Activated CD4-positive, alpha-beta T cell treated with anti-CD3 and anti-CD28 coated beads, Interleukin-2, amount 10 ng/mL, durations not matched to agents 7 days and 5 days (primary cell): ENCODE results near the gene MYO3A. TPM values are rescaled to one million over a fixed set of nuclear protein-coding genes. Genes with fewer than 3 reads are reported as not detected.

ENCODE experiments used
- CTCF ChIA-PET: fragments of 350-600 bp; sonication (Branson Sonifier 250); formaldehyde crosslinking; loops from one replicate; lab custom pipeline; 2021; ENCODE audit warnings: antibody characterized with exemption; lab: Charles Lee
- POLR2A ChIA-PET: fragments of 350-600 bp; sonication (Branson Sonifier 250); formaldehyde crosslinking; loops from one replicate; lab custom pipeline; 2021; ENCODE audit warnings: antibody characterized with exemption; lab: Charles Lee
- DNase-seq: peaks from one replicate; pipeline ENCODE4 v3.0.0-alpha.2; 2020
- H3K27ac Mint-ChIP-seq: one replicate; pipeline ENCODE4 v1.8.0; 2021; ENCODE audit warnings: mild to moderate bottlenecking, moderate library complexity, mixed read lengths
- H3K27me3 Mint-ChIP-seq: one replicate; pipeline ENCODE4 v1.8.0; 2021; ENCODE audit warnings: mixed read lengths
- H3K36me3 Mint-ChIP-seq: one replicate; pipeline ENCODE4 v1.8.0; 2021; ENCODE audit warnings: low read depth, mixed read lengths
- H3K4me1 Mint-ChIP-seq: one replicate; pipeline ENCODE4 v1.8.0; 2021; ENCODE audit warnings: mixed read lengths
- H3K4me3 Mint-ChIP-seq: one replicate; pipeline ENCODE4 v1.8.0; 2021; ENCODE audit warnings: mild to moderate bottlenecking, moderate library complexity, mixed read lengths
- H3K9me3 Mint-ChIP-seq: one replicate; pipeline ENCODE4 v1.8.0; 2021; ENCODE audit warnings: mixed read lengths
- total RNA-seq, 2 experiments: library from RNA; stranded (reverse); gene quantifications; one replicate each; pipeline ENCODE4 v1.2.3, GENCODE V29; 2021

The MYO3A gene
- total RNA-seq, 2 experiments from 2014 or later: not detected

GRCh38 chr10:26138613-26139012 is 204.6 kb downstream of the MYO3A start:
- Mint-ChIP-seq H3K9me3 (no peaks in the 10 kb centered on the region), H3K36me3 (no peaks in the 10 kb centered on the region), H3K4me1 (no peaks in the 10 kb centered on the region), H3K27me3 (peaks cover 2% of the 10 kb centered on the region), H3K27ac (no peak overlapping the region), H3K4me3 (no peak overlapping the region)
- CTCF ChIA-PET: no interaction called here
- no peak for DNase-seq
- POLR2A ChIA-PET: no interaction called here

GRCh38 chr10:26156019-26156418 is 222.0 kb downstream of the MYO3A start:
- Mint-ChIP-seq H3K4me3 (no peak overlapping the region), H3K9me3 (no peaks in the 10 kb centered on the region), H3K36me3 (no peaks in the 10 kb centered on the region), H3K27ac (no peak overlapping the region), H3K27me3 (no peaks in the 10 kb centered on the region), H3K4me1 (no peaks in the 10 kb centered on the region)
- CTCF ChIA-PET: no interaction called here
- no peak for DNase-seq
- POLR2A ChIA-PET: no interaction called here

GRCh38 chr10:26157734-26158133 is 223.7 kb downstream of the MYO3A start:
- H3K36me3 Mint-ChIP-seq: no peaks in the 10 kb centered on the region
- no peak overlapping the region for H3K27ac Mint-ChIP-seq
- no peaks in the 10 kb centered on the region for H3K9me3 Mint-ChIP-seq

GRCh38 chr10:26169466-26169865 is 235.4 kb downstream of the MYO3A start:
- POLR2A ChIA-PET: no interaction called here
- no peaks in the 10 kb centered on the region for H3K4me1 Mint-ChIP-seq
- no peak overlapping the region for H3K4me3 Mint-ChIP-seq
- CTCF ChIA-PET: interaction anchor here (0.5 kb wide), 1 partner anchor 145 kb away, joined by 4 read pairs; no protein-coding TSS in a partner anchor
- no peaks in the 10 kb centered on the region for H3K36me3 Mint-ChIP-seq
- peaks cover 19% of the 10 kb centered on the region for H3K27me3 Mint-ChIP-seq
- H3K9me3 Mint-ChIP-seq: no peaks in the 10 kb centered on the region
- no peak overlapping the region for H3K27ac Mint-ChIP-seq
- DNase-seq: no peak

More at GRCh38 chr10:26157734-26158133, 223.7 kb downstream of the MYO3A start:
- no peak overlapping the region for H3K4me3 Mint-ChIP-seq
- ChIA-PET POLR2A (no interaction called here), CTCF (no interaction called here)
- no peak for DNase-seq
- H3K4me1 Mint-ChIP-seq: no peaks in the 10 kb centered on the region
- H3K27me3 Mint-ChIP-seq: no peaks in the 10 kb centered on the region

GRCh38 chr10:26172131-26172530 is 238.1 kb downstream of the MYO3A start:
- no peaks in the 10 kb centered on the region for H3K36me3 Mint-ChIP-seq
- H3K27me3 Mint-ChIP-seq: peaks cover 17% of the 10 kb centered on the region
- ChIA-PET CTCF (no interaction called here), POLR2A (no interaction called here)
- H3K27ac Mint-ChIP-seq: no peak overlapping the region
- no peak overlapping the region for H3K4me3 Mint-ChIP-seq
- no peaks in the 10 kb centered on the region for H3K4me1 Mint-ChIP-seq
- no peak for DNase-seq
- H3K9me3 Mint-ChIP-seq: no peaks in the 10 kb centered on the region

- Mint-ChIP-seq H3K36me3 (no peaks in the 10 kb centered on the region), H3K9me3 (no peaks in the 10 kb centered on the region), H3K27me3 (peaks cover 12% of the 10 kb centered on the region), H3K27ac (no peak overlapping the region), H3K4me3 (no peak overlapping the region), H3K4me1 (no peaks in the 10 kb centered on the region)
- ChIA-PET CTCF (no interaction called here), POLR2A (no interaction called here)
- no peak for DNase-seq
Measured at GRCh38 chr10:26173837-26174236, 239.8 kb downstream of the MYO3A start.

GRCh38 chr10:26177341-26177740 is 243.3 kb downstream of the MYO3A start:
- no peak overlapping the region for H3K4me3 Mint-ChIP-seq
- no peak for DNase-seq

DNA sequence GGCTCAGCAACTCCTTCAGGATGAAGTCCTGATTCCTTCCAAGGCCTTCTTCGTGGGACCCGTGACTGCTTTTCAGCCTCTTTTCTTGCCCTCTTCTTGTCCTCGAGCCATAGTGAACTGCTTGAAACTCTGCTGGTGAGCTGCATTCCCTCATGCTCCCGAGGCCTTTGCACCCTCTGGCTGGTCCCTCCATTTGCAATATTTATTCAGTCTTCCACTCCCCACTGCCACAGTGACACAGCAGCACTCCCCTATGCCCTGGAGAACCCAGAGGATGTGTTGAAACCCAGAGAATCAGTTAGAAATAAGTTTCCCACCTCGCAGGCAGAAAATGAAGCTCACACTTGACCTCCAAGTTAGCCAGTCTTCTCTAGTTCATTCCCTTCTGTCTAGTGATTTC is 260.2 kb downstream of the MYO3A start:
- no peak for DNase-seq
- Mint-ChIP-seq H3K36me3 (no peaks in the 10 kb centered on the region), H3K27ac (no peak overlapping the region), H3K4me1 (peaks cover 8% of the 10 kb centered on the region), H3K9me3 (peaks cover 15% of the 10 kb centered on the region), H3K4me3 (no peak overlapping the region), H3K27me3 (peaks cover 9% of the 10 kb centered on the region)
- ChIA-PET CTCF (no interaction called here), POLR2A (no interaction called here)

More at GRCh38 chr10:26177341-26177740, 243.3 kb downstream of the MYO3A start:
- Mint-ChIP-seq H3K36me3 (no peaks in the 10 kb centered on the region), H3K4me1 (no peaks in the 10 kb centered on the region), H3K27me3 (peaks cover 2% of the 10 kb centered on the region), H3K9me3 (no peaks in the 10 kb centered on the region), H3K27ac (no peak overlapping the region)
- POLR2A ChIA-PET: no interaction called here
- CTCF ChIA-PET: no interaction called here

DNA sequence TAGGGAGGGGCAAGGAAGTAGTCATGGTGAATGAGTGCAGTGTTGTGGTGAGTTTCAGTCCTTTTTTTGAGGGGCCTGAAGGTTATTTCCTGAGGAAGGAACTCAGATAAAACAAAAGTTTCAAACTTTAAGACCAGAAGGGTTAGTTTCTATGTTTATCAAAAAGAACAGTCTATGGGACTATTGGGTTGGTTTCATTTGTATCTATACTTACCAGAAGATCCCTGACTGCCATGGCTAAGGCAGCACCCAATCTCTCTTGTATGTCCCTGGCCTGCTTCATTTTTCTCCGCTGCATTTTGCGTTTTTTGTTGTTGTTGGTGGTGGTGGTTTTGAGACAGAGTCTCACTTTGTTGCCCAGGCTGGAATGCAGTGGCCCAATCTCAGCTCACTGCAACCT is 263.2 kb downstream of the MYO3A start:
- Mint-ChIP-seq H3K4me3 (no peak overlapping the region), H3K9me3 (peaks cover 15% of the 10 kb centered on the region), H3K27ac (no peak overlapping the region), H3K36me3 (no peaks in the 10 kb centered on the region), H3K27me3 (peaks cover 2% of the 10 kb centered on the region), H3K4me1 (peaks cover 8% of the 10 kb centered on the region)
- ChIA-PET POLR2A (no interaction called here), CTCF (no interaction called here)
- no peak for DNase-seq

DNA sequence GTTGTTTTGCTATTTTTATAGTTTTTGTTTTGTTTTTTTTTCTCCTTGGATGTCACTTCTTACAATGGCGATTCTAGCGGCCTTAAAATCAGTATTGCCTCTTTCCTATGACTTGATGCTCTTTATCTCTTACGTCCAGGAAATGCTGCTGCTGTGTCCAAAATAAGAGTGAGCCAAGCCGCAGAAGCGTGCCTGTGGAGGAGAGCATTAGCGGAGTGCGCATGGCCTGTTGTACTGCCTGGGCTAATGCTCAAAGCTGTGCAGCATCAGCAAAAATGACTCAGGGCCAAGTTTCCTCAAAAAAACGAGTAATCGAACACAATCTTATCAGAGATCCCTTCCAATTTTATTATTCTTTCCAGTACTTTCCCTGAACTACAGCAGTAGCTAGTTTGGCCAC is 264.1 kb downstream of the MYO3A start:
- Mint-ChIP-seq H3K27me3 (peaks cover 5% of the 10 kb centered on the region), H3K27ac (no peak overlapping the region), H3K36me3 (no peaks in the 10 kb centered on the region), H3K4me1 (peaks cover 8% of the 10 kb centered on the region), H3K4me3 (no peak overlapping the region), H3K9me3 (peaks cover 15% of the 10 kb centered on the region)
- ChIA-PET POLR2A (no interaction called here), CTCF (no interaction called here)
- no peak for DNase-seq

DNA sequence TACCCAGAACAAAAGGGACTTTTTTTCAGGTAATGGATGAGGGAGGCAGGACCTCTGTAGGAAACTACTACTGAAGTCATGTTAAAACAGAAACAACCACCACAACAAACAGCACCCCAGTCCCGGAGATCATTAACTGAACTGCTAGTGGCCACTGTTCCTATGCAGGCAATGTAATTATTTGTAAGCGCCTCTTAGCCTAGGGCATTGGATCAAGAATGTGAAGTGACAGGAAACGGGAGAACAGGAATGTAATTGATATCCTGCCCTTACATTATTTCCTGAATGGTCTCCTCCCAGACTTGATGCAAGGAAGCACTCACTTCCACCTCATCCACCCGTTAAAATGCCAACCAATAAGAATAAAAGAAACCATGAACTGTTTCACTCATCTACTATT is 265.8 kb downstream of the MYO3A start:
- Mint-ChIP-seq H3K27ac (no peak overlapping the region), H3K36me3 (no peaks in the 10 kb centered on the region), H3K9me3 (peaks cover 15% of the 10 kb centered on the region), H3K4me1 (peaks cover 8% of the 10 kb centered on the region), H3K27me3 (peaks cover 19% of the 10 kb centered on the region), H3K4me3 (no peak overlapping the region)
- no peak for DNase-seq
- ChIA-PET CTCF (no interaction called here), POLR2A (no interaction called here)

- Mint-ChIP-seq H3K4me3 (no peak overlapping the region), H3K9me3 (no peaks in the 10 kb centered on the region), H3K36me3 (no peaks in the 10 kb centered on the region), H3K4me1 (no peaks in the 10 kb centered on the region), H3K27ac (no peak overlapping the region), H3K27me3 (peaks cover 29% of the 10 kb centered on the region)
- no peak for DNase-seq
- POLR2A ChIA-PET: no interaction called here
- CTCF ChIA-PET: no interaction called here
Measured at GRCh38 chr10:26205223-26205622, 271.2 kb downstream of the MYO3A start.

DNA sequence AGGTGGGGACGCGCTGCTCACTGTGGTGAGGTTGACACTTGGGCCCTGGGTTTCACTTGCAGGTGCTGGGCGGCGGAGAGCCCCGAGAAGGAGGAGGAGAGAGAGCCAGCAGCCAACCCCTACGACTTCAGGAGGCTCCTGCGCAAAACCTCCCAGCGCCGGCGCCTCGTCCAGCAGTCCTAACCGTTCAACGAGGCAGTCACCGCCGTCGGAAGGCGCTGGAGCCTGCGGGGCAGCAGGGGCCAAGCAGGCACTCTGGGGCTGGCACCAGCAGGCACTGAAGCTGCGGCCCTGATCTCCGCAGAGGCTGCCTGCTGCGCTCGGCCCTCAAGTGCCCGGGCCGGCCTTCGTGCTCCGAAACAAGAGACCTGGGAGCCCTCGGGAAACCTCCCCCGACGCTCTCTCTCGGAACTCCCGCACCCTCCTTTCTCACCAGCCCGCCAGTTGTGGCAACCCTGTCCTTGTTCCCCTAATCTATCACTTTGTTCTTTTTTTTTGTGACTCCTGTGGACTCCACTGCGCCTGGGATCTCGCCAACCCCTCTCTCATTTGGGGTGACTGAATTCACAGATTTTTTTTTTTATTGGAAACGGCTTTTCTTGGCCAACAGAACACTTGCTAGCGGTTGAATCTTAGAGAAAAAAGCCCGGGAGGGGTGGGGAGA is 277.9 kb downstream of the MYO3A start:
- DNase-seq: no peak
- peaks cover 17% of the 10 kb centered on the region for H3K4me1 Mint-ChIP-seq
- peaks cover 52% of the 10 kb centered on the region for H3K27me3 Mint-ChIP-seq
- no peak overlapping the region for H3K4me3 Mint-ChIP-seq
- H3K27ac Mint-ChIP-seq: no peak overlapping the region
- no peaks in the 10 kb centered on the region for H3K36me3 Mint-ChIP-seq
- ChIA-PET CTCF (no interaction called here), POLR2A (no interaction called here)
- H3K9me3 Mint-ChIP-seq: no peaks in the 10 kb centered on the region

DNA sequence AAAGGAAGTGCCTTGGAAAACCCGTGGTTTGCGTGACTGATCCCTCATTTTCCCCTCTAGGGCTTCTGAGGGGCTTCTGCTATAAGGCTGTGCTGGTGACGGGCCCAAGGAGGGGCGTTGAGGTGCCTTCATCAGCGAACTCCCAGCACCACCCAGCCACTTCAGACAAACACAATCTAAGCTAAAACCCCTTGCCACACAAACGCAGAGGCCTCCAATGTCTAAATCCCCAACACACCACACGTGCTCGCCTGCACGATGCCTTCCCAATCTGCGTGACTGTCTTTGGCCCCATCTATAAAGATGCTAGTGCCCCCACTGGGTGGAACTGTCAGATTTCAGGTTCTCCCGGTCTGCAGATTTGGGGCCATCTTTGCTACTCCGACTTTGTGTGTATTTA is 278.5 kb downstream of the MYO3A start:
- CTCF ChIA-PET: no interaction called here

More for the DNA sequence above, 278.5 kb downstream of the MYO3A start:
- no peak overlapping the region for H3K27ac Mint-ChIP-seq
- DNase-seq: no peak
- H3K4me3 Mint-ChIP-seq: no peak overlapping the region
- no peaks in the 10 kb centered on the region for H3K36me3 Mint-ChIP-seq
- no peaks in the 10 kb centered on the region for H3K9me3 Mint-ChIP-seq
- H3K27me3 Mint-ChIP-seq: peaks cover 58% of the 10 kb centered on the region
- POLR2A ChIA-PET: no interaction called here
- H3K4me1 Mint-ChIP-seq: peaks cover 22% of the 10 kb centered on the region
